Esophagus squamous epithelium (tissue), 4 donors: ENCODE results near the gene TNNC1.

Experiments used
- POLR2A ChIP-seq, 4 donors: fragments of 450-650 bp; IDR thresholded peaks; one replicate each; pipeline ENCODE4 v1.6.1; 2017; ENCODE audit warnings: antibody characterized with exemption in 4 of 4, mild to moderate bottlenecking in 4 of 4, moderate library complexity in 3 of 4
- TF ChIP-seq, protein P1 (sequence below), 6 experiments: fragments of 450-650 bp in 4 of 6; fragments of 200-600 bp in 2 of 6; sonication (generic) in 2 of 6; IDR thresholded peaks; one replicate each; pipeline ENCODE4 v1.5.1; 2016 to 2019; ENCODE audit warnings: antibody characterized with exemption in 6 of 6, mild to moderate bottlenecking in 4 of 6, moderate library complexity in 4 of 6

DNA sequence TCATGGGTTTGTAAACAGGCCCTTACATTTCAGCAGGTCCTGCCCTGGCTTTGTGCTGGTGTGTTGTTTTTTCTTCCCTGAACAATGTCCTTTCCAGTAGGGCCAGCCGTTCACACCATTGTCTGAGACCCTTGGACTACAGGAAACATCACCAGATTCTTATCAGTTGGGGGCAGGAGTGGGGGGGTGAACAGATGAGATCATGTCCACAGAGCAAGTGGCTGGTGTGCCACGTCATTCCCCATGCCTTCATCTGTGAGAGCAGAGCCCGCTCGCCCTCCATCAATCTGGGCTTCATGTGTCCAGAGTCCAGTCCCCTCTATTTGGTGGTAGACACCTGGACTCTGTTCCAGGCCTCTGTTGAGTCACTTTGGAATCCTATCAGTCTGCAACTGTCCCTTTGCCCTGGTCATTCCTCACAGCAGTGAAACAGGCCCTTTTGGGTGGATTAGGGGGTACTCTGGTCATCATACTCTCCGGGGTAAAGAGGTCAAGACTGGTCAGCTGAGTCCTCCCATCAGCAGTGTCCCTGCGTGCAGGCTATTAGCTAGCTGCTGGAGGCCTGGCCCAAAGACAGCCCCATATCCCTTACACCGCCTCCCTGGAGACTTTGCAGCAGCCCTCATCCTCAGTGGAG lies 23.9 kb downstream of the TNNC1 start:
- TF ChIP-seq, protein P1, sequence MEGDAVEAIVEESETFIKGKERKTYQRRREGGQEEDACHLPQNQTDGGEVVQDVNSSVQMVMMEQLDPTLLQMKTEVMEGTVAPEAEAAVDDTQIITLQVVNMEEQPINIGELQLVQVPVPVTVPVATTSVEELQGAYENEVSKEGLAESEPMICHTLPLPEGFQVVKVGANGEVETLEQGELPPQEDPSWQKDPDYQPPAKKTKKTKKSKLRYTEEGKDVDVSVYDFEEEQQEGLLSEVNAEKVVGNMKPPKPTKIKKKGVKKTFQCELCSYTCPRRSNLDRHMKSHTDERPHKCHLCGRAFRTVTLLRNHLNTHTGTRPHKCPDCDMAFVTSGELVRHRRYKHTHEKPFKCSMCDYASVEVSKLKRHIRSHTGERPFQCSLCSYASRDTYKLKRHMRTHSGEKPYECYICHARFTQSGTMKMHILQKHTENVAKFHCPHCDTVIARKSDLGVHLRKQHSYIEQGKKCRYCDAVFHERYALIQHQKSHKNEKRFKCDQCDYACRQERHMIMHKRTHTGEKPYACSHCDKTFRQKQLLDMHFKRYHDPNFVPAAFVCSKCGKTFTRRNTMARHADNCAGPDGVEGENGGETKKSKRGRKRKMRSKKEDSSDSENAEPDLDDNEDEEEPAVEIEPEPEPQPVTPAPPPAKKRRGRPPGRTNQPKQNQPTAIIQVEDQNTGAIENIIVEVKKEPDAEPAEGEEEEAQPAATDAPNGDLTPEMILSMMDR (IDR thresholded peaks at IDR 0.05) = no peak
- TF ChIP-seq POLR2A (IDR thresholded peaks at IDR 0.05) = no peak
